GM03348 (cell line): ENCODE measurements around the gene UBE3C.
"Not testable (repeated sequence)": the region's sequence is repeated elsewhere in the genome, so short reads cannot be mapped to it uniquely, and the experiment has no call there.

Experiments used
- DNase-seq: peaks from one replicate; pipeline ENCODE4 v3.0.0; 2012; ENCODE audit warnings: low spot score

UBE3C gene

GRCh38 chr7:157239571-157240270 lies 101.0 kb downstream of the UBE3C start:
- no peak for DNase-seq

- DNase-seq: no peak
Measured at GRCh38 chr7:157241631-157242030, 102.9 kb downstream of the UBE3C start.

GRCh38 chr7:157244516-157245294 lies 106.0 kb downstream of the UBE3C start:
- no peak for DNase-seq

GRCh38 chr7:157246052-157246451 lies 107.3 kb downstream of the UBE3C start:
- DNase-seq: no peak

- DNase-seq: no peak
Measured at GRCh38 chr7:157248659-157249058, 109.9 kb downstream of the UBE3C start.

GRCh38 chr7:157250605-157251228 lies 112.0 kb downstream of the UBE3C start:
- peak; percentile 58 for DNase-seq

GRCh38 chr7:157251817-157252216 lies 113.1 kb downstream of the UBE3C start:
- not testable (repeated sequence) for DNase-seq

GRCh38 chr7:157253850-157254249 lies 115.1 kb downstream of the UBE3C start:
- DNase-seq: no peak

GRCh38 chr7:157254781-157255180 lies 116.1 kb downstream of the UBE3C start:
- not testable (repeated sequence) for DNase-seq

- no peak for DNase-seq
Measured at GRCh38 chr7:157255201-157255606, 116.5 kb downstream of the UBE3C start.

GRCh38 chr7:157263156-157263555 lies 124.4 kb downstream of the UBE3C start:
- DNase-seq: no peak

- no peak for DNase-seq
Measured at GRCh38 chr7:157265051-157265450, 126.3 kb downstream of the UBE3C start.

- DNase-seq: no peak
Measured at GRCh38 chr7:157266272-157266671, 127.5 kb downstream of the UBE3C start.

GRCh38 chr7:157267516-157267915 lies 128.8 kb downstream of the UBE3C start:
- DNase-seq: no peak

- no peak for DNase-seq
Measured at GRCh38 chr7:157267956-157268355, 129.2 kb downstream of the UBE3C start.

GRCh38 chr7:157268540-157268939 lies 129.8 kb downstream of the UBE3C start:
- no peak for DNase-seq

GRCh38 chr7:157269341-157270059 lies 130.8 kb downstream of the UBE3C start:
- no peak for DNase-seq

- no peak for DNase-seq
Measured at GRCh38 chr7:157270060-157270444, 131.3 kb downstream of the UBE3C start.

- DNase-seq: no peak
Measured at GRCh38 chr7:157271315-157271990, 132.7 kb downstream of the UBE3C start.

GRCh38 chr7:157271991-157272324 lies 133.2 kb downstream of the UBE3C start:
- DNase-seq: peak; percentile 89

GRCh38 chr7:157272351-157273207 lies 133.9 kb downstream of the UBE3C start:
- no peak for DNase-seq
